Right lobe of liver (tissue), 4 donors: ENCODE data around the gene HSD17B3.

Experiments
- CTCF ChIP-seq, 4 donors: fragments of 200-600 bp in 3 of 4; fragments of 450-650 bp in 1 of 4; IDR thresholded peaks; one replicate each; pipeline versions ENCODE4 v1.5.1 to v1.8.0; 2016 to 2022; ENCODE audit warnings: antibody characterized with exemption in 4 of 4, mild to moderate bottlenecking in 2 of 4
- POLR2A ChIP-seq: fragments of 450-650 bp; IDR thresholded peaks from one replicate; pipeline ENCODE4 v1.6.1; 2017; ENCODE audit warnings: antibody characterized with exemption, mild to moderate bottlenecking
- donor health status: DM: no; HTN: no; CAD: no.
- donor health status: DM: no; HTN: no; CAD: no.
- donor health status: DM: no; HTN: yes; CAD: no.

GRCh38 chr9:96309850-96310249, 7.9 kb upstream of the HSD17B3 start:
- TF ChIP-seq POLR2A, result no peak
- TF ChIP-seq CTCF (IDR thresholded peaks at IDR 0.05), result no peak
